NB4 (cell line): ENCODE results near the gene PDE4B.

Source experiments
- CTCF ChIP-seq: IDR thresholded peaks from one replicate; pipeline ENCODE4 v1.5.1; 2012; ENCODE audit warnings: low read depth, low read length
- MAX ChIP-seq: IDR thresholded peaks from 2 replicates; pipeline ENCODE4 v1.6.1; 2011; ENCODE audit warnings: low read depth, low read length
- MYC ChIP-seq: IDR thresholded peaks from 2 replicates; pipeline ENCODE4 v1.6.1; 2011; ENCODE audit warnings: low read depth, low read length
- POLR2A ChIP-seq: IDR thresholded peaks from 2 replicates; pipeline ENCODE4 v1.6.1; 2011; ENCODE audit warnings: mild to moderate bottlenecking; ENCODE audit not compliant: insufficient read length; ENCODE audit errors: extremely low read depth

- TF ChIP-seq CTCF (no peak), MYC (no peak), POLR2A (no peak), MAX (no peak)
Measured at GRCh38 chr1:65998763-65999583, 206.3 kb downstream of the PDE4B start.
